ENCODE data around the gene NDST1.

GRCh38 chr5:150603052-150603451, 95.1 kb downstream of the NDST1 start:
- TF ChIP-seq CTCF (conservative IDR thresholded peaks at IDR 0.05) (no peak), ZFX (IDR thresholded peaks at IDR 0.05) (no peak)
